GM21423 (cell line): ENCODE measurements around the gene ADCK2.
"Not testable (repeated sequence)": the region's sequence is repeated elsewhere in the genome, so short reads cannot be mapped to it uniquely, and the experiment has no call there.

Experiments used
- ATAC-seq: cut with Tn5 transposase; IDR thresholded peaks from one replicate; pipeline ENCODE4 v1.9.1; 2021; ENCODE audit warnings: mild to moderate bottlenecking, moderate library complexity; ENCODE audit not compliant: unreplicated experiment

Gene ADCK2

DNA sequence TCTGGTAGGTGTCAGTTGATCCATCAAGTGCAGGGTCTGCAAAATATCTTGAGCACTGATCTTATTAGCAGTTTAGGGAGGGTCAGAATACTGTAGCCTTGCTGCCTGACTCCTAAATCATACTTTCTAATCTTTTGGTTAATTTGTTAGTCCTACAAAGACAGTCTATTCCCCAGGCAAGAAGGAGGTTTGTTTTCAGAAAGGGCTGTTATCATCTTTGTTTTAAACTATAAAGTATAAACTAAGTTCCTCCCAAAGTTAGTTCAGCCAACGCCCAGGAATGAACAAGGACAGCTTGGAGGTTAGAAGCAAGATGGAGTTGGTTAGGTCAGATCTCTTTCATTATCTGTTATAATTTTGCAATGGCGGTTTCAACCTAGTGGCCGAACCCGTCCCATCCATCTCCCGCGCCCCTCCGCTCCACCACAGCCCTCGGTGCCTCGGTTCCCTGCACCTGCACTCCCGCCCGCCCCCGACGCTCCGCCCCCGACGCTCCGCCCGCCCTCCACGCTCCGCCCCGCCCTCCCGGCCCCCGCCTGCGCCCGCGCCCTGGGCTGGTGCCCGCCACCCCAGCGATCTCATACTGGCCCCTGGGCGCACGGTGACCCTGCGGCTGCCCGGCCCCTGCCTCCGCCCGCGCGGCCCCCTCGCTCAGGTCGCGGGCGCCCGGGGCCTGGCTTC is at the start of gene ADCK2:
ADCK2 (plus strand) TSS at position 564 of the 681 bp plus-strand sequence. CDS start 386 bp downstream, outside the sequence.
- peak; percentile 52 for ATAC-seq

- no peak for ATAC-seq
These were observed 48.8 kb upstream of the ADCK2 start for GRCh38 chr7:140623980-140624379.

GRCh38 chr7:140624392-140625191 is 48.2 kb upstream of the ADCK2 start:
- no peak for ATAC-seq

GRCh38 chr7:140625192-140625558 is 47.6 kb upstream of the ADCK2 start:
- ATAC-seq: not testable (repeated sequence)

DNA sequence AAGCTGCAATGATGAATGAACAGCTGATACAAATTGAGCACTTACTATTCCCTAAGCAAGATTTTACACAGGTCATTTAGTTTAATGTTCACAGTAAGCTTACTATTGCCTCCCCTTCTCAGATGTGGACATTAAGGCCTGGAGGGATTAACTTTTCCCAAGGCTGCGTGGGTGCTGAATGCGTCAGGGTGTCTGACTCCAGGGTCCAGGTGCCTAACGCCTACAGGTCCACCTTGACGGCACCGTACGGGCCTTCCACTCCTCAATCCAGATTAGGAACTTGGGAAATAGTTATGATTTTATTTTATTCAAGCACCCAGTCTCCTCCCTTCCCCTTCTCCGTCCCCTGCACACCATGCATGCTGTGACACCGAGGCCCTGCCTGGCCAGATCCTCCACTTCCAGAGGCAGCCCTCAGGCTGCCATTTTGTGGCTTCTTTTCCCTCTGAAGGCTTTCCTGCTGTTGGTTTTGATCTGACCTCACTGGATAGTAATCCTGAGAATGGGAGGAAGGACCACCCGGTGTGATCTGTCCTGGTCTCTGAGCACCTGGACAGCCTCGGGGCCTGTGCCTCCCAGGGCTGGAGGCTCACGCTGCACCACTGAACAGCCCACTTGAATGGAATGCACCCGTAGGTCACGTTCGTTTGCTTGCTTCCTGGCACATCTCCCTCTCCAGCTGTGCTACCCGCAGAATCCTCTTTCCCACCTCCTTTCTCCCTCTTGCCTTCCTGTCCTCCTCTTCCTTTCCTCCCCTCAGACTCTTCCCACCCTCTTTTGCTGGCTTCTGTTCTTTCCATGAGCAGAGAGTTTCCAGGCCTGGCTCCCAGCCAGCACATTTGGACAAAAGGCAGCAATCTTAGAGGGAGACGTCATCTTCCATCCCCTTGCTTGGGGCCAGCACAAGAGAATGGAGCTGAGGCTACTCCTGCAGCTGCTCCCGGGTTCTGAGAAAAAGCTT is 46.6 kb upstream of the ADCK2 start:
- ATAC-seq: no peak

- ATAC-seq: no peak
These were observed 41.7 kb upstream of the ADCK2 start for GRCh38 chr7:140631021-140631420.

- ATAC-seq: no peak
These were observed 41.1 kb upstream of the ADCK2 start for GRCh38 chr7:140631602-140632001.

GRCh38 chr7:140635345-140635744 is 37.4 kb upstream of the ADCK2 start:
- ATAC-seq: no peak

DNA sequence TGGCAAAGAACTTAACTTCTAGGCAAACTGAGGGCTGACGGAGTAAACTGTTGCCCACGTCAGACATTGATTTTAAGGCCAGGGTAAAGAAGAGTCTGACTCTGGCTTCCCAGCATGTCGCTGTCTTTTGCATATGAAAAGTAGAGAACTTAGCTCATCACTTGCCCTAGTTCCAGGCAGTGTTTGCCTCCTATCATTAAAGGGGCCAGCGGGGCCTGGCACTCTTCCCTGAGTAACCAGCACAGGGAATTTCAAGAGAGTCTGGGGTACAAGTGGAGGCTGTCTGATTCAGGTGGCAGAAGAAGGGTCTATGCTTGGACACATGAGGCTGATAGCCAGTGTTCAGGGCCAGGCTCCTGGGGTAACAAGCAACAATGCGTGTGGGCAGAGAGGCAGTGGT is 36.9 kb upstream of the ADCK2 start:
- ATAC-seq: no peak

- ATAC-seq: no peak
These were observed 35.3 kb upstream of the ADCK2 start for GRCh38 chr7:140637400-140637799.

DNA sequence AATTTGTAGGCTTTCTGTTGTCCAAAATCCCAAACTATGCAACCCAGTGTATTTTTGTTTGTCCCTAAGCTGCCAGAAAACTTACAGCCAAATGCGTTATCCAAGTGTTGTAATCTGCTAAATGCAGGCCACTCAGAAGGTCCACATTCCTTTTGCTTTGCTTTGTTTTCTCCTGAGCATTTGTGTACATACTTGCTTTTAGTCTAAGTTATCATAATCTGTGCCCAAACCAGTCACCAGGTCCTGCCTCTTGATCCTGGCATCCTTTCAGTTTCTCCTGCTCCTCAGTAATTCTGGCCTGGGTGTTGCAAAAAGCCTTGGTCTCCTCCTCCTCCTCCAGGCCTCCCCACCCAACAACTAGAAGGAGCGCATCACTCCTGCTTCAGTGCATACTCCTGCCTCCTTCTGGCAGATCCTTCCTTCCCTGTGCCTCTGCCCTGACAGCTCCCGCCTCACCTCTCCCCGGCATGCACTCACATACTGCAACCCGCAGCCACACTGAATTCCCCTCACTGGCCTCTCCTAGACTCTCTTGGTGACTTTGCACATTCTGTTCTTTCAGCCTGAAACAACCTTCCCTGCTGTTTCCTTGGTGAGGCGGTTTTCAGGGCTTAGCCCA is 34.5 kb upstream of the ADCK2 start:
- no peak for ATAC-seq

DNA sequence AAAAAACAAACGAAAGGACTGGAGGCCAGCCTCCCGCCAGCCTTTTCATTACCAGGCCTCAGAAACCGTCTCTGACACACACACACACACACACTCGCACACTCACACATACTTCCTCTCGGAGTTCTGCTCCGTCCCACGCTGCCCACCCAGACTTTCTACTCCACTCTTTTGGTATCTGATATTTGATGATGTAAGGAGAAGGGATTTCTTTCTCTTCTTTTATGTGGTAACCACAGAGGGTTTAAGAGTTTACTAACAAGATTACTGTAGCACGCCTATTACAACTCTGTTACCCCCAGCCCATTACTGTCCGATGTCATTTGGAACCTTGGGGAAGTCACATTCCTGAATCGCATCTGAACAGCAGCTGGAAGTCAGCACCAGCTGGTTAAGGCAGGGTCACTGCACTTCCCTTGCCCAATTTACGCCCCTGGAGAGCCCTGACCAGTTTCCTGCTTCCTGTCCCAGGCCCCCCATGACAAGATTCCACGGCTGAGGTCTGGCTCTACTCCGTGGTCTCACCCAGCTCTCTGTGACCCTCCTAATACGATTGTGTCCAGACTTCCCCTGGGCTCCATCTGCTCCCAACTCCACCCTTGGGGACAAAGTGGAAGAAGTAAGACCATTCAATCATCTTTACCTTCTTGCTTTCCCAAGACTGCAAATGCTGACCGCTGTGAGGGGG is 33.2 kb upstream of the ADCK2 start:
- no peak for ATAC-seq

- ATAC-seq: no peak
These were observed 32.6 kb upstream of the ADCK2 start for GRCh38 chr7:140640060-140640637.

DNA sequence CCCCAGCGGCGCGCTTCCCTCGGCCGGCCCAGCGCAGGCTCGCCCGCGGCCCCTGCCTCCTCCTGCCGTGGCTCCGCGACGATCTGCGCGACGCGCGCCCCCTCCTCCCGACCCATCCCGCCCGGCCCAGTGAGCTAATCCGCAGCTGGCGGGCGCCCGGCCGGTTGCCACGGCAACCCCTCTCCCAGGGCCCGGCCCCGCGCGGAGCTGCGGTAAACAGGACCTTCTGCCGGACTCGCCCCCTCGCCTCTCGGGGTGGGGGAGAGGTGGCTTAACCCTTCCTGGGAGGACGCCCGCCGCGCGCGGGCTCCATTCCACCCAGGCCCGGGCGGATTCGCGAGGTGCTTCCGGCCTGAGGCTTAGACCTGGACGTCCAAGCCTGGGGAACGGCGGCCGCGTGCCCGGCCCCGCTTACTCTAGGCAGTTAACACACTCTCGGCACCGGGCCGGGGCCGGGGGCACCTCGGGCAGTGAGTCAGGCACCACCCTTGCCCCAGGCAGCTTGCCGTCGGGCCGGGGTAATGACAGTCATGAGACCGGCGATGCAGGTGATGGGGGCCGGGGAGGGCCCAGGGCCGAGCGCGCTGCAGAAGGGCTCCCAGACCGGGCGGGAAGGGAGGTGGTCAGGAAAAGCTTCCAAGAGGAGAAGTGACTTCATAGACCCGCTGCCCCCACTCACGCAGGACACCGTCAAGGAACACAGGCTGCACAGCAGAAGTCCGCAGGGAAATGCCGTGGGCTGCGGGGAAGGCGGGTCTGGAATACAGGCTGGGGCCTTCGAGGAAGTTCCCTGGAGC is 31.8 kb upstream of the ADCK2 start, which contains the start of gene DENND2A:
DENND2A (minus strand) TSS at position 87 of the 797 bp plus-strand sequence. CDS start 38,416 bp downstream, outside the sequence.
- no peak for ATAC-seq

GRCh38 chr7:140641524-140642195 is 31.1 kb upstream of the ADCK2 start:
- ATAC-seq: no peak

GRCh38 chr7:140643416-140643815 is 29.3 kb upstream of the ADCK2 start:
- no peak for ATAC-seq

DNA sequence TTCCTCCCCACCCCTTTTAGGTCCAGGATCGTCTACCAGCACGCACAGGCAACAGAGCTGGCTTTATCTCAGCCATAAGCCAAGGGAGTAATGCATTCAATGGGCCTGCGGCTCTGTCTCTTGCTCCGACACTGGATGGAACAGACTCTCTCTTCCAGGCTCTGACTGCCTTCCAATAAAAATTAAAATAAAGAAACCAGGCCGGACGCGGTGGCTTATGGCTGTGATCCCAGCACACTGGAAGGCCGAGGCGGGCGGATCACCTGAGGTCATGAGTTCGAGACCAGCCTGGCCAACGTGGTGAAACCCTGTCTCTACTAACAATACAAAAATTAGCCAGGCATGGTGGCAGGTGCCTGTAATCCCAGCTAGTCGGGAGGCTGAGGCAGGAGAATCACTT is 28.0 kb upstream of the ADCK2 start:
- not testable (repeated sequence) for ATAC-seq

DNA sequence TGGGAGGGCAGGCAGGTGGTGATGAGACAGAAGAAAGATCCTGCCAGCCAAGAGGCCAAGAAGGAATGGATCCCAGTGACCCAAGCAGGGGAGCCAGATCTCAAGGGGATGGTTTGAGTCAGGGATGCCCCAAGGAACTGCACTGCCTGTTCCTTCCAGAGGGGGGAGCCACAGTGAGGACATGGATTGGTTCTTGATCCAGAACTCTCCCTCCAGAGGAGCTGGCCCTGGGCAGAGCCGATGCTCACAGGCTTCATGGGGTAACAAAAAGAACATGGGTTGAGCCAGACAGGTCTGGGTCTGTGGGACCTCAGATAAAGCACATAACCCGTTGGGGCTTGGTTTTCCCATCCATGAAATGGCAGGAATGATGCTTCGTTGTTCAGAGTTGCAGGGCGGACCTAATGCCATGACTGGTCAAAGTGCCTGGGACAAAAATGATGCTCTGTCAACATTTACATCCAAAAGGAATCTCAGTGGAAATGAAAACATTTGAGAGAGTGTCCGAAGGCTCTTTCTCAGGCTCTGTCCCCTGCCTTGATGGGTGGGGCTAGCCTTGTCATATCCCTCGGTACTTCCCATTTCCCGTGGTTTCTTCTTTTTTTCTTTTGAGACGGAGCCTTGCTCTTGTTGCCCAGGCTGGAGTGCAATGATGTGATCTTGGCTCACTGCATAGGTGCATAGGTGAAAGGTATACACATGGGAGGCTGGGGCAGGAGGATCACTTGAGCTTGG is 27.4 kb upstream of the ADCK2 start:
- ATAC-seq: no peak
